Measurements from ENCODE around the gene C10orf90.

Gene C10orf90

GRCh38 chr10:126683466-126683865 lies 13.0 kb upstream of the C10orf90 start:
- Histone ChIP-seq H3K27me3 (ENCODE audit: insufficient read depth, low read length) (no peaks in the 10 kb centered on the region), H3K9ac (ENCODE audit: low read length) (no peak overlapping the region), H3K4me1 (ENCODE audit: insufficient read depth, low read length, severe bottlenecking) (no peaks in the 10 kb centered on the region), H3K36me3 (ENCODE audit: insufficient read depth, low read length) (no peaks in the 10 kb centered on the region), H3K4me3 (ENCODE audit: low read depth, low read length, poor library complexity, severe bottlenecking) (no peak overlapping the region), H3K9me2 (ENCODE audit: low read depth, low read length) (no peaks in the 10 kb centered on the region), H3K4me2 (ENCODE audit: low read length) (no peak overlapping the region), H3K79me2 (ENCODE audit: insufficient read depth, low read length) (no peaks in the 10 kb centered on the region), H4K20me1 (ENCODE audit: insufficient read depth, low read length) (no peaks in the 10 kb centered on the region), H3K27ac (ENCODE audit: low read depth, low read length, poor library complexity, severe bottlenecking) (no peak overlapping the region), H3F3A (ENCODE audit: insufficient read depth, low read length) (no peaks in the 10 kb centered on the region), H2AFZ (ENCODE audit: low read length) (no peak overlapping the region), H3K9me3 (ENCODE audit: low read length) (no peaks in the 10 kb centered on the region)
- TF ChIP-seq, protein P1, sequence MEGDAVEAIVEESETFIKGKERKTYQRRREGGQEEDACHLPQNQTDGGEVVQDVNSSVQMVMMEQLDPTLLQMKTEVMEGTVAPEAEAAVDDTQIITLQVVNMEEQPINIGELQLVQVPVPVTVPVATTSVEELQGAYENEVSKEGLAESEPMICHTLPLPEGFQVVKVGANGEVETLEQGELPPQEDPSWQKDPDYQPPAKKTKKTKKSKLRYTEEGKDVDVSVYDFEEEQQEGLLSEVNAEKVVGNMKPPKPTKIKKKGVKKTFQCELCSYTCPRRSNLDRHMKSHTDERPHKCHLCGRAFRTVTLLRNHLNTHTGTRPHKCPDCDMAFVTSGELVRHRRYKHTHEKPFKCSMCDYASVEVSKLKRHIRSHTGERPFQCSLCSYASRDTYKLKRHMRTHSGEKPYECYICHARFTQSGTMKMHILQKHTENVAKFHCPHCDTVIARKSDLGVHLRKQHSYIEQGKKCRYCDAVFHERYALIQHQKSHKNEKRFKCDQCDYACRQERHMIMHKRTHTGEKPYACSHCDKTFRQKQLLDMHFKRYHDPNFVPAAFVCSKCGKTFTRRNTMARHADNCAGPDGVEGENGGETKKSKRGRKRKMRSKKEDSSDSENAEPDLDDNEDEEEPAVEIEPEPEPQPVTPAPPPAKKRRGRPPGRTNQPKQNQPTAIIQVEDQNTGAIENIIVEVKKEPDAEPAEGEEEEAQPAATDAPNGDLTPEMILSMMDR (IDR thresholded peaks at IDR 0.05; ENCODE audit: low read length) = no peak
- no peak for TF ChIP-seq EZH2 (IDR thresholded peaks at IDR 0.05; ENCODE audit: borderline replicate concordance, low read length)

GRCh38 chr10:126675656-126676438 lies 5.4 kb upstream of the C10orf90 start:
- Histone ChIP-seq H3F3A (ENCODE audit: insufficient read depth, low read length) (no peaks in the 10 kb centered on the region), H3K4me2 (ENCODE audit: low read length) (no peak overlapping the region), H4K20me1 (ENCODE audit: insufficient read depth, low read length) (no peaks in the 10 kb centered on the region), H3K27me3 (ENCODE audit: insufficient read depth, low read length) (no peaks in the 10 kb centered on the region), H3K4me3 (ENCODE audit: low read depth, low read length, poor library complexity, severe bottlenecking) (no peak overlapping the region), H3K9me3 (ENCODE audit: low read length) (no peaks in the 10 kb centered on the region), H3K9me2 (ENCODE audit: low read depth, low read length) (no peaks in the 10 kb centered on the region), H3K4me1 (ENCODE audit: insufficient read depth, low read length, severe bottlenecking) (no peaks in the 10 kb centered on the region), H3K79me2 (ENCODE audit: insufficient read depth, low read length) (no peaks in the 10 kb centered on the region), H3K9ac (ENCODE audit: low read length) (no peak overlapping the region), H3K27ac (ENCODE audit: low read depth, low read length, poor library complexity, severe bottlenecking) (no peak overlapping the region), H3K36me3 (ENCODE audit: insufficient read depth, low read length) (no peaks in the 10 kb centered on the region), H2AFZ (ENCODE audit: low read length) (no peak overlapping the region)
- TF ChIP-seq, protein P1 (IDR thresholded peaks at IDR 0.05; ENCODE audit: low read length) = no peak
- no peak for TF ChIP-seq EZH2 (IDR thresholded peaks at IDR 0.05; ENCODE audit: borderline replicate concordance, low read length)

- H3K9me2 ChIP-seq (ENCODE audit: low read depth, low read length) = no peaks in the 10 kb centered on the region
- no peaks in the 10 kb centered on the region for H3K4me1 ChIP-seq (ENCODE audit: insufficient read depth, low read length, severe bottlenecking)
- H3K9ac ChIP-seq (ENCODE audit: low read length) = no peak overlapping the region
- no peak overlapping the region for H3K4me3 ChIP-seq (ENCODE audit: low read depth, low read length, poor library complexity, severe bottlenecking)
- H2AFZ ChIP-seq (ENCODE audit: low read length) = no peak overlapping the region
- no peaks in the 10 kb centered on the region for H3K79me2 ChIP-seq (ENCODE audit: insufficient read depth, low read length)
- H3K27ac ChIP-seq (ENCODE audit: low read depth, low read length, poor library complexity, severe bottlenecking) = no peak overlapping the region
- no peaks in the 10 kb centered on the region for H3F3A ChIP-seq (ENCODE audit: insufficient read depth, low read length)
- no peaks in the 10 kb centered on the region for H3K9me3 ChIP-seq (ENCODE audit: low read length)
- no peaks in the 10 kb centered on the region for H3K27me3 ChIP-seq (ENCODE audit: insufficient read depth, low read length)
- no peaks in the 10 kb centered on the region for H3K36me3 ChIP-seq (ENCODE audit: insufficient read depth, low read length)
- no peak overlapping the region for H3K4me2 ChIP-seq (ENCODE audit: low read length)
- no peak for TF ChIP-seq EZH2 (IDR thresholded peaks at IDR 0.05; ENCODE audit: borderline replicate concordance, low read length)
- TF ChIP-seq, protein P1 (IDR thresholded peaks at IDR 0.05; ENCODE audit: low read length) = no peak
- H4K20me1 ChIP-seq (ENCODE audit: insufficient read depth, low read length) = no peaks in the 10 kb centered on the region
These were observed 4.4 kb upstream of the C10orf90 start for GRCh38 chr10:126674741-126675515.
